Medulla oblongata (tissue), 1 donor: ENCODE data around the gene TCF3.

Experiments
- DNase-seq: peaks from one replicate; pipeline ENCODE4 v3.0.0-alpha.2; 2015; ENCODE audit errors: extremely low spot score

Gene TCF3

GRCh38 chr19:1631557-1632100, 20.8 kb downstream of the TCF3 start:
- no peak for DNase-seq

GRCh38 chr19:1630811-1631210, 21.6 kb downstream of the TCF3 start:
- DNase-seq: no peak

DNA sequence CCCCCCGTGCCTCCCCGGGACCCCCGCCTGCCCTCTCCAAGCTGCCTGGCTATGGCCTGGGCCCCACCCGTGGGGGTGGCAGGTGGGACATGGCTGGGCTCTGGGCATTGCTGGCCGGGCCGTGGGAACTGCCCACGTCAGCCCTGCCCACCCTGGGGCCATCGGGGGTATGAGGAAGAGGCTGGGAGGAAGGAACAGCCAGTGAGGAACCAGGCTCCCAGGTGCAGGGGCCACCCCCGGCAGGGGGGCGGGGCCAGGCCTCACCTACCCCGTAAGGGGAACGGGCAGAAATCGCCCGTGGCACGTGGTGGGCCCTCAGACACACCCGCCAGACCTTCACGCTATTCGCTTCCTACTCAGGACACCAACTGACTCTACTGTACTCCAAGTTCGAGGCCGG, 22.4 kb downstream of the TCF3 start:
- no peak for DNase-seq

DNA sequence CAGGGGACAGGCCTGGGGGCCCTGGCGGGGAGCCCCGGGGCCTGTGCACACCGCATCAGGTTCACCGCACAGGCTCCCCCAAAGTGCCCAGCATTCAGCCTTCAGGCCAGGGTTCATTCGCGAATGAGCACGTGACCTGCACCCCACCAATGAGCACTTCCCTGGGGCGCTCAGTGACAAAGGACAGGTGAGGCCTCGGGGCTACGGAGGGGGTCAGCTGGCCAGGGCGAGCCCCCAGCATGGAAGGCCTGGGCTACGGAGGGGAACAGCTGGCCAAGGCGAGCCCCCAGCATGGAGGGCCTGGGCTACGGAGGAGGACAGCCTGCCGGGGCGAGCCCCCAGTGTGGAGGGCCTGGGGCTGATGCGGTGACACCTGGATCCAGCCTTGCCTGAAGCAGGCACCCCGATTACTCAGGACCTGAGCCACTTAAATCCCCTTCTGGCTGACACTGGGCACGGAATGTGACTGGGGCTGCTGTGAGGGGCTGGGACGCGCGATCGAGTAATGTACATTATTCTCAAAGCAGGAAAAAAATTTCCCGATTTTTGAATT, 23.1 kb downstream of the TCF3 start:
- DNase-seq: no peak

DNA sequence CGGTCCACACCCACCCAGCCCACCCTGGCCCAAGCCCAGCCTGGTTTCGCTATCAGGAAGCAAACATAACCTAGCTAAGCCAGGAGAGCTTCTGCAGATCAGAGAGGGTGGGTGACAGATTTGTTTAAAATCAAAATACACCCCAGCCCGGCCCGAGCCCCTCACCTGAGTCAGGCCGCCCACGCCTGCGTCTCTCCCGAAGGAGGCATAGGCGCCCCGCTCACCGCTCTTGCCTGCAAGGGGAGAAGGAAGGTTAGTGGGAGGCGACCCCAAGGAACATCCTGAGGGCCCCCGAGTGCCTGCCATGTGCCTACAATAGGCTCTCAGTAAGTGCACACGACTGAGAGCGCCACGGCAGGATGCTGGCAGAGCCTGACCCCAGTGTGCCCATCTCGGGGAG, 25.2 kb downstream of the TCF3 start:
- DNase-seq: no peak

GRCh38 chr19:1626417-1627010, 25.9 kb downstream of the TCF3 start:
- DNase-seq: no peak

- DNase-seq: peak; percentile 60
These were observed 28.0 kb downstream of the TCF3 start for GRCh38 chr19:1624458-1624857.

DNA sequence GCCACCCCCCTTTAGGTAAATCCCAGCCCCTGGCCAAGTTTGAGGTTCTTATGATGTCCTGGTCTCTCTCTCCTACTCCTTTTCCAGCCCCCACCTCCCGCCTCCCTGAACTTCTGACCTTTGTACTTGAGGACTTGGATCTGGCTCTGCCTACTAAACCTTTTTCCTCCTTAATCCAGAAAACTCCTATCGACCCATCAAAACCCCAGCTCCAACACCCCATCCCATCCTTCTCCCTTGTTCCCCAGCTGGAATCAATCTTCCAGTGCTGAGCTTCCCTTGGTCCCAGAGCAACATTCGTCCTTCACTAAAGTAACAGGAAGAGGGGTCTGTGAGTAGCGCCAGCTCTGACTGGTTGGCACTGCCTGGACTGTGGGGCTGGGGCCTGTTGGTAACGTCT, 29.9 kb downstream of the TCF3 start:
- no peak for DNase-seq

DNA sequence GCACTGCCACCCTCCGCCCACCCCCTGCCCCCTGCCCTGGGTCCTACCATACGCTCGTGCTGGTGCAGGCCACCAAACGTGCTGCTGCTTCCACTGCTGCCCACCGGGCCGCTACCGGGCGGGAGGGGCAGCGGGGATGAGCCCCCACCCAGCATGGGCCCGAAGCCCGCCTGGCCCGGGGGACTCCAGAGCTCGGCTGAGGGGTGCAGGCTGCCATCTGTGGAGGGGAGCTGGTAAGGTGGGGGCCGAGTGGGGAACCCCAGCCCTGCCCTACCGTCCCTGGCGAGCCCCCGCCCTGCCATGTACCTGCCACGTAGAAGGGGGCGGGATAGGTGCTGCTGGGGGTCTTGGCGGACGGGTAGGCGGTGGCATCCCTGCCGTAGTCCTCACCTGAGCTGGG, 30.4 kb downstream of the TCF3 start:
- DNase-seq: no peak

- DNase-seq: no peak
These were observed 30.8 kb downstream of the TCF3 start for GRCh38 chr19:1621574-1621973.

DNA sequence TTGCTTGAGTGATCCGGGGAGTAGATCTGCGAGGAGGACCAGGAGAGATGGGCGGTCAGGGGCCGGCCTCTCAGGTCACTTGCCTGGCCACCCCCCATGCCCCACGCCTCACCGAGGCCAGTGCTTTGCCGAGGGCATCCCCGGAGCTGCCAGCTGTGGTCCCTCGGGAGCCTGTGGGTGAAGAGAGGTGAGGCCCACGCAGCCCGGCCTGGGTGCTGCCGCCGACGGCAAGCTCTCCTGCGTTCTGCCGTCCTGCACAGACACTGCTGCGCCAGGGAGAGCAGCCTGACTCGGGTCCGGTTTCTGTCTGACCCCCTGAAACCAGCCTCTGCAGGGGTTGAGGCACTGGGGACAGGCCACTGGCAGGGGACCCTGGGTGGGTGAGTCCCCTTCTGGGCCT, 31.4 kb downstream of the TCF3 start:
- no peak for DNase-seq

- no peak for DNase-seq
These were observed 31.9 kb downstream of the TCF3 start for GRCh38 chr19:1620502-1620901.

DNA sequence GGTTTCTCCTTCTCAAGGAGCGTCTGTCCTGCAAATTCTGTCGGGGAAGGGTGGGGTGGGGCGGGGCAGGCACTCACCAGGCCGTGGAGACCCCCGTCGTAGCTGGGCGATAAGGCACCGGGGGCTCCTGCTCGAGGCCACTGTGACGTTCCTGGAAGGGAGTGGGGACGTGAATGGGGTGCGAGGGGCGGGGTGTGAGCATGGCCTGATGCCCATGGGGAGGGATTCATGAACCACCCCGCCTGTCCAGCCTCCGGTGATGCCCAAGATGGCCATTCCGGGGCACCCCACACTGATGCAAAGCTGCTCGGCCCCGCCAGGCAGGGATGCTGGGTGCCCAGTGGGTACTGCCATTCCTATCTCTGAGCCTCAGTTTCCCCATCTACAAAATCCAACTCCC, 32.7 kb downstream of the TCF3 start:
- no peak for DNase-seq

DNA sequence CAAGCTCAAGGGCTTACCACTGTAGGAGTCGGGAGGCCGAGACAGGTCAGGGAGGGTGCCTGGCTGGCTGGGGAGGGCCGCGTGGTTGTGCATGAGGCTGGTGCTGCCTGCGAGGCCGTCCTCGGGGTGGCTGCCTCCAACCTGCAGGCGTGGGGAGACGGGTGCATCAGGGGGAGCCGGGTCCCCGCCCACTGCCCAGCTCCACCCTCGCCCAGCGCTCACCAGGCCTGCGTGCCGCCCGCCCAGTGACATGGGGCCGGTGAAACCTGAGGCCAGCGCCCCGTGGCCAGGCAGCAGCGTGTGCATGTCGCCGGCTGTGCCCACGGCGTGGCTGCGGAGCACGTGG, 33.3 kb downstream of the TCF3 start:
- DNase-seq: no peak

DNA sequence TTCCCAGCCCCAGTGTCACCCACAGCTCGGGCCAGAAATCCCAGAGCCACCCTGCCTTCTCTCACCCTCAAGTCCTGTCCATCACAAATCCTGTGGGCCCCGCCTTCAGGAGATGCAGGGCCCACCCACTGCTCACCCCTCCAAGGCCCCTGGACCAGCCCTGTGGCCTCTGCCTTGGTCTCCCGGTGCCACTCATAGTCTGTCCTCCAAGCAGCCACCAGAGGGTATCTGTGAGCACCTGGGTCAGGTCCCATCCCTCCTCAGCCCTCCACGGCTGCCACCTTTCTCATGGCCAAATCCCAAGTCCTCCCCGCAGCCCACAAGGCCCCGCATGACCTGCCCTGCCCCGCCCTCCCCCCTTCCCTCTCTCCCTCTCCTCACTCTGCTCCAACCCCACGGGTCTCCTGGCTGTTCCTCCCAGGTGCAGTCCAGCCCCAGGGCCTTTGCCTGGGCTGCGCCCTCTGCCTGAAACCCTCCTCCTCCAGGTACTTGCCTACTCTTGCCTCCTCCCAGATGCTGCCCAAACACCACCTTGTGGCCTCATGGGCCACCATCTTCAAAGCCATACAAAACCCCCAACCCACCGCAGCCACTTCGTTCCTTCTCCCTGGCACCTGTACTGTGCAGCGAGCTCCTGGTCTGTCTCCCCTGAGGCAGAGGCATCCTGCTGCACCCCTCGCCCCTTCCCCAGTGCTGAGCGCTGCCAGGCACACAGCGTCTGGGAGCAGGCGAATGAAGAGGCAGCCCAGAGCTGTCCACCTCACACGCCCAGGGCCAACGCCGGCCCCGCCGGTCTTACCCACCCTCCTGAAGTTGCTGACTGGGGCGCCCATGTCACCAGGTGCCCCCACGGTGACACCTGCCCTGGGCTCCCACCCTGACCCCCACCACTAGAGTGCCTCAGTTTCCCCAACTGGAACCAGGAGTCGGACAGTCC, 34.0 kb downstream of the TCF3 start:
- DNase-seq: no peak

DNA sequence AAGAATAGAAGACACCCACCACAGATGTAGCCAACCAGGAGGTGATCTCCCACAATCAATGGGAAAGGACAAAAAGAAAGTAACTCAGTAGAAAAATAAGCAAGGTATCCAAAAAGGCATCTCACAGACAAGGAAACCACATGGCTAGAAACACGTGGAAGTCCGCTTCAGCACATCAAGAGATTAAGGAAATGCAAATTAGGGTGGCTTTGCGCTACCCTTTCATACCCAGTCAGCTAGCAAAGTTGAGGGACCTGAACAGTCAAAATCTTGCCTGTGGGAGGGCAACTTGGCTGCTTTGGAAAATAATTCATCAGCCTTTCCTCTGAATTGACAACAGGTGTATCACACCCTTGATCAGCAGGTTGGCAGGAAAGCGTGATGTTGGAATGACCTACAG, 35.5 kb downstream of the TCF3 start:
- DNase-seq: no peak

- no peak for DNase-seq
These were observed 36.0 kb downstream of the TCF3 start for GRCh38 chr19:1616396-1616795.

- DNase-seq: no peak
These were observed 37.2 kb downstream of the TCF3 start for GRCh38 chr19:1615156-1615765.

- DNase-seq: no peak
These were observed 38.4 kb downstream of the TCF3 start for GRCh38 chr19:1613808-1614570.

- no peak for DNase-seq
These were observed 39.3 kb downstream of the TCF3 start for GRCh38 chr19:1613146-1613545.
